WERI-Rb-1 (cell line): ENCODE data around the gene PSMD2.

Experiments used
- DNase-seq: peaks from one replicate; pipeline ENCODE4 v3.0.0-alpha.2; 2020
- H3K27ac ChIP-seq: fragments of 250-450 bp; sonication (Bioruptor Pico); 2 replicates; pipeline ENCODE4 v1.5.1; 2020; ENCODE audit warnings: mild to moderate bottlenecking, moderate library complexity
- H3K27me3 ChIP-seq: fragments of 250-450 bp; sonication (Bioruptor Pico); 2 replicates; pipeline ENCODE4 v1.5.1; 2021; ENCODE audit warnings: mild to moderate bottlenecking, low read depth, moderate library complexity; ENCODE audit not compliant: insufficient read depth, severe bottlenecking
- H3K36me3 ChIP-seq: fragments of 250-450 bp; sonication (Bioruptor Pico); 2 replicates; pipeline ENCODE4 v1.5.1; 2020; ENCODE audit warnings: mild to moderate bottlenecking, moderate library complexity
- H3K4me3 ChIP-seq: 2 replicates; pipeline ENCODE4 v1.5.1; 2011; ENCODE audit warnings: low read depth, mild to moderate bottlenecking, control low read depth, low read length
- H3K9me3 ChIP-seq: fragments of 250-450 bp; sonication (Bioruptor Pico); 2 replicates; pipeline ENCODE4 v1.5.1; 2021; ENCODE audit warnings: mild to moderate bottlenecking, moderate library complexity; ENCODE audit not compliant: severe bottlenecking
- TF ChIP-seq, protein P1 (sequence below): IDR thresholded peaks from 2 replicates; pipeline ENCODE4 v1.5.1; 2011; ENCODE audit warnings: low read depth, mild to moderate bottlenecking, control low read depth, inconsistent platforms, low read length

PSMD2 gene

DNA sequence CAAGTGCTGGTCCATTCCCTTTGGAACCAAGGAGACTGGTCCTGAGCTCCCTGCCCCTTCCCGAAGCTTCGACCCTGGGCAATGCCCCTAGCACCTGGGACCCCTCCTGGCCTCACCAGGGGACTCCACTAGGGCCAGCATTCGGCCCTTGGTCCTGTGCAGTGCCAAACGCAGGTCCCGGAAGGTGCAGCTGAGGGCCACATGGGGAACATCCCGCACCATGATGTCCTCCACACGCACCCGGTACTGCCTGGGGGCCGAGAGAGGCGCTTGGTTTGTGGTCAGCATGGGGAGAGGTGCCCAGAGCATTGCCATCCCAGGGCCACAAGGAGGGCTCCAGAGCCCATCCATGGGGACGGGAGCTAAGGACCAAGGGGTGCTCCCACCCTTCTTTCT is 54.5 kb downstream of the PSMD2 start:
- no peak for DNase-seq
- H3K9me3 ChIP-seq, result no peaks in the 10 kb centered on the region
- H3K4me3 ChIP-seq, result no peak overlapping the region
- H3K27me3 ChIP-seq, result no peaks in the 10 kb centered on the region
- TF ChIP-seq, protein P1, sequence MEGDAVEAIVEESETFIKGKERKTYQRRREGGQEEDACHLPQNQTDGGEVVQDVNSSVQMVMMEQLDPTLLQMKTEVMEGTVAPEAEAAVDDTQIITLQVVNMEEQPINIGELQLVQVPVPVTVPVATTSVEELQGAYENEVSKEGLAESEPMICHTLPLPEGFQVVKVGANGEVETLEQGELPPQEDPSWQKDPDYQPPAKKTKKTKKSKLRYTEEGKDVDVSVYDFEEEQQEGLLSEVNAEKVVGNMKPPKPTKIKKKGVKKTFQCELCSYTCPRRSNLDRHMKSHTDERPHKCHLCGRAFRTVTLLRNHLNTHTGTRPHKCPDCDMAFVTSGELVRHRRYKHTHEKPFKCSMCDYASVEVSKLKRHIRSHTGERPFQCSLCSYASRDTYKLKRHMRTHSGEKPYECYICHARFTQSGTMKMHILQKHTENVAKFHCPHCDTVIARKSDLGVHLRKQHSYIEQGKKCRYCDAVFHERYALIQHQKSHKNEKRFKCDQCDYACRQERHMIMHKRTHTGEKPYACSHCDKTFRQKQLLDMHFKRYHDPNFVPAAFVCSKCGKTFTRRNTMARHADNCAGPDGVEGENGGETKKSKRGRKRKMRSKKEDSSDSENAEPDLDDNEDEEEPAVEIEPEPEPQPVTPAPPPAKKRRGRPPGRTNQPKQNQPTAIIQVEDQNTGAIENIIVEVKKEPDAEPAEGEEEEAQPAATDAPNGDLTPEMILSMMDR, result no peak
- H3K27ac ChIP-seq, result no peak overlapping the region
- H3K36me3 ChIP-seq, result peaks cover 60% of the 10 kb centered on the region

DNA sequence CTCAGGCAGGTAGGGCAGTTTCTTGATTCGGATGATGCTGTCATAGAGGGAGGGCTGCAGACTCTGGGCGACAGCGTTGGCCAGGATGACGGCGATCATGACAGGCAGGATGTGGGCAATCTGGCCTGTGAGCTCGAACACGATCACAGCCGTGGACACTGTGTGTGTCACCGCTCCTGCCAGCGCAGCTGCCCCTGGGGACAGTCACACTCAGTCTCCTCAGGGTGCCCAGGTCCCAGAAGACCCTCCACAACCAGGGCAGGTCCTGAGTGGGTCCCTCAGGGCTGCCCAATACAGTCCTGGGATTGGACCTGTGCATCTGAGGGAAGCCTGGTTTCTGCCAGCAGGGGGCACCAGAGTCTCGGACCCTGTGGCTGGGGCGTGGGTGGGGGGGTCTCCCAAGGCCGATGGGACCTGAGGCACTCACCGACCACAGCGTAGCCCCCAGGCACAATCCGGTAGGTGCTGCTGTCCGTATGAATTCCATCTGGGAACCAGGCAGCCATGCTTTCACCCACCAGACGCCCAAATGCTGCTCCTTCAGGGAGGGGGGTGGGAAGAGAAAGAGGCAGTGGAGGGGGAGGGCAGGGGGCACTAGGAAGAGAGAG is 55.2 kb downstream of the PSMD2 start:
- Histone ChIP-seq H3K36me3 (peaks cover 63% of the 10 kb centered on the region), H3K27me3 (no peaks in the 10 kb centered on the region), H3K27ac (no peak overlapping the region), H3K4me3 (no peak overlapping the region), H3K9me3 (no peaks in the 10 kb centered on the region)
- DNase-seq, result peak; percentile 78
- TF ChIP-seq, protein P1, result peak; percentile 86

DNA sequence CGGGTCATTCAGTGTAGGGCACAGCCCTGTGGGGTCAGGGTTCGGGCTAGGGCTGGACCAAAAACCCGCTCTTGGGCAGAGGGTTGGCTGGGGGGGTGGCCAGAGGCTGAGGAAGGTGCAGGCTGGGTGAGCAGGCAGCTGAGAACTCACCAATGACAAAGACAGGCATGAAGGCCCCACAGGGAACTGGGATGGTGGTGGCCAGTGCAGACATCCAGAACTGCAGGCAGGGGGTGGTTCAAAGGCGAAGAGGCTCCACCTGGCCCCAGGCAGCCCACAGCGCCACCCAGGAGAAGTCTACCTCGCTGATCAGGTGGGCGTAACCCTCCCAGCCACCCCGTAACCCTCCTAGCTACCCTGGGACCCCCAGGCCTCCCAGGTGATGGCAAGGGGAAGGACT is 55.7 kb downstream of the PSMD2 start:
- no peaks in the 10 kb centered on the region for H3K9me3 ChIP-seq
- peaks cover 63% of the 10 kb centered on the region for H3K36me3 ChIP-seq
- no peak overlapping the region for H3K27ac ChIP-seq
- no peak for DNase-seq
- H3K27me3 ChIP-seq, result no peaks in the 10 kb centered on the region
- no peak overlapping the region for H3K4me3 ChIP-seq
- TF ChIP-seq, protein P1, result no peak

DNA sequence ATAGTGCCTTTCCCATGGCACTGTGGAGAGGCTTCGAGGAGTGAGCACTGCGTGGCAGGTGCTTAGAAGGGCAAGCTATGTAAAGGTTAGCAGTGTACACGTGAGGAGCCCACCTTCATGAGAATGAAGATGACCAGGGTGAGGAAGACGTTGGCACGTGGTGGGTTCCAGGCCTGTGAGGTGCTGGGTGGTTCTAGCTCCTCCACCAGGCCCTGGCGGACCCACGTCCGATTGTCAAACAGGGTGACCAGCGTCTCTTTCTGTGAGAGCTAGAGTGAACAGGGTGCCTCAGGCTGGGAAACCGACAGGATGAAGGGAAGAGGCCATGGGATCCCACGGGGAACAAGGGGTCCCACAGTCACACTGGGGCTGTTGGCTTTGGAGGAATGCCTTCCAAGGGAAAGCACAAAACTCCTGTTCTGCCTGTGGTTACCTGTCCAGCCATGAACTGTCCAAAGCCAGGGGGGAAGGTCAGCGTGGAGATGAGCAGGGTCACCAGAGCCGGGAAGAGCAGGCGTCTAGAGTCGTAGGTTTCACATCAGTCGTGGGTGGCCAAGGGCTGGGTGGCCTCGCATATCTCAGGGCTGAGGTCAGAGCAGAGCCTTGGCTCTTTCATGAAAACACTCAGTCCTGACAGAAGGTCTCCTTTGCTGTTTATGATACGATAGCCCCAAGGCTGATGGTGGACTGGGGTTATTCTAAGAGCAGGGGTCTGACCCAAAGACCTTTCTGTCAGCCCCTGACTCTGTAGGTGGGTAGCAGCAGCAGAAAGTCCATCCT is 56.4 kb downstream of the PSMD2 start:
- TF ChIP-seq, protein P1, result no peak
- DNase-seq, result no peak
- Histone ChIP-seq H3K36me3 (peaks cover 62% of the 10 kb centered on the region), H3K27me3 (no peaks in the 10 kb centered on the region), H3K4me3 (no peak overlapping the region), H3K27ac (no peak overlapping the region), H3K9me3 (no peaks in the 10 kb centered on the region)

DNA sequence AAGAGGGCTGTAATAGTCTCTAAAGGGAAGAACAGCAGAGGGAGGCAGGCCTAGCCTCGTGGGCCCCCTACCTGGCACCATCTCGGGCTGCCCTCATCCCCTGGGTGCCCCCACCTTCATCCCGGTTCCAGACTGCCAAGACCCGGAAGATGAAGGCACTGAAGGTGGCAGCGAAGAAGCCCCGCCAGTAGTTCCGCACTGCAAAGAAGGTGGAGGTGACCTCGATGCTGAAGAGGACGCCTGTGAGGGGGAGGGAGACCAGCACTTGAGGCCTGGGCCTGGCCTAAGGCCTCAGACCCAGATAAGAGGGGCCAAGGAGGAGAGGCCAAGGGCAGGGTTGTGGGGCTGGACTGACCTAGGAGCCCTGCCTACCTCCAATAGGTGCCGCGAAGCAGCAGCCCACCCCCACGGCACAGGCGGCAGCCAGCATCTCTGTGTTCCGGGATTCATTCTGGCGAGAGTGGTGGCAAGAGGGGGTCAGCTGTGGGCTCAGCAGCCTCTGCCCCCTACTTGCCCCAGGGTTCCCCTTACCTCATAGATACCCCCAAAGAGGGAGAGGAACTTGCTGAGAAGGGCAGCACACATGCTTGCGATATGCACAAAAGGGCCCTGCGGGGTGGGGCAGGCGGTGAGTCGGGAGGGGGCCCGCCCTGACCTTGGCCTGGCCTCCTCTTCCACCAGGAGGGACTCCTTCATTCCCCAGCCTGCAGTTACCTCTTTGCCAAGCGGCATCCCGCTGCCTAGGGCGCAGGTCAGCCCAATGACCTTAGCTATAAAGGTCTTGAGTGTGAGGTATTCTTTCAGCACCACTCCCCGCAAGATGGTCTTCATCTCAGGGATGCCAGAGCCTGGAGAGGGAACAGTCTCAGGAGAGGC is 58.4 kb downstream of the PSMD2 start:
- TF ChIP-seq, protein P1, result no peak
- Histone ChIP-seq H3K27ac (no peak overlapping the region), H3K9me3 (no peaks in the 10 kb centered on the region), H3K4me3 (no peak overlapping the region), H3K27me3 (no peaks in the 10 kb centered on the region), H3K36me3 (peaks cover 45% of the 10 kb centered on the region)
- no peak for DNase-seq
